Right lobe of liver (tissue), 4 donors: ENCODE results near the gene LIMK1.

ENCODE experiments used
- CTCF ChIP-seq, 4 donors: fragments of 200-600 bp in 3 of 4; fragments of 450-650 bp in 1 of 4; IDR thresholded peaks; one replicate each; pipeline versions ENCODE4 v1.5.1 to v1.8.0; 2016 to 2022; ENCODE audit warnings: antibody characterized with exemption in 4 of 4, mild to moderate bottlenecking in 2 of 4
- POLR2A ChIP-seq: fragments of 450-650 bp; IDR thresholded peaks from one replicate; pipeline ENCODE4 v1.6.1; 2017; ENCODE audit warnings: antibody characterized with exemption, mild to moderate bottlenecking
- donor health status: DM: no; HTN: no; CAD: no.
- donor health status: DM: no; HTN: no; CAD: no.
- donor health status: DM: no; HTN: yes; CAD: no.

GRCh38 chr7:74104702-74105101 lies 21.1 kb downstream of the LIMK1 start:
- TF ChIP-seq POLR2A (no peak), CTCF (IDR thresholded peaks at IDR 0.05) (no peak)
